CD4-positive, alpha-beta T cell (primary cell): ENCODE results near the gene CNTNAP3. TPM values are rescaled to one million over a fixed set of nuclear protein-coding genes. Genes with fewer than 3 reads are reported as not detected.
"Not testable (repeated sequence)": the region's sequence is repeated elsewhere in the genome, so short reads cannot be mapped to it uniquely, and the experiment has no call there.

ENCODE experiments used
- ATAC-seq: fragments of 200-7000 bp; cut with Tn5 transposase; one replicate; pipeline ENCODE4 v1.10.0; 2022; ENCODE audit warnings: mild to moderate bottlenecking; ENCODE audit not compliant: poor library complexity
- CTCF ChIA-PET: fragments of 350-600 bp; sonication (Branson Sonifier 250); formaldehyde crosslinking; loops from one replicate; lab custom pipeline; 2021; ENCODE audit warnings: antibody characterized with exemption, inconsistent platforms; lab: Charles Lee
- POLR2A ChIA-PET: fragments of 350-600 bp; sonication (Branson Sonifier 250); formaldehyde crosslinking; loops from one replicate; lab custom pipeline; 2021; ENCODE audit warnings: antibody characterized with exemption, inconsistent platforms; lab: Charles Lee
- DNase-seq, 14 experiments: peaks; one replicate each; pipeline ENCODE4 v3.0.0-alpha.2; 2013 to 2020; ENCODE audit warnings: mixed read lengths in 2 of 14
- H3K27ac ChIP-seq, 2 donors: one replicate each; pipeline versions ENCODE4 v1.5.1 to v1.7.0; 2013; ENCODE audit warnings: low read length in 2 of 2, low read depth in 1 of 2, mild to moderate bottlenecking in 1 of 2
- H3K27me3 ChIP-seq, 2 experiments: 1 replicate in 1 of 2; 2 replicates in 1 of 2; pipeline versions ENCODE4 v1.6.1 to v1.7.0; 2013; ENCODE audit warnings: low read length in 2 of 2, control low read depth in 1 of 2, mild to moderate bottlenecking in 1 of 2, moderate library complexity in 1 of 2; ENCODE audit not compliant: insufficient read depth in 2 of 2, control insufficient read depth in 1 of 2
- H3K36me3 ChIP-seq: one replicate; pipeline ENCODE4 v1.6.1; 2013; ENCODE audit warnings: low read length, control low read depth; ENCODE audit not compliant: insufficient read depth
- H3K4me1 ChIP-seq: one replicate; pipeline ENCODE4 v1.6.1; 2013; ENCODE audit warnings: low read length, control low read depth; ENCODE audit not compliant: insufficient read depth
- H3K4me3 ChIP-seq: one replicate; pipeline ENCODE4 v1.5.1; 2013; ENCODE audit warnings: mild to moderate bottlenecking, low read length, moderate library complexity
- H3K9me3 ChIP-seq, 2 experiments: 1 replicate in 1 of 2; 2 replicates in 1 of 2; pipeline versions ENCODE4 v1.6.1 to v1.7.0; 2013; ENCODE audit warnings: low read length in 2 of 2, mild to moderate bottlenecking in 2 of 2, control low read depth in 1 of 2, moderate library complexity in 1 of 2; ENCODE audit not compliant: control insufficient read depth in 1 of 2, insufficient read depth in 1 of 2
- H3K27ac Mint-ChIP-seq: one replicate; pipeline ENCODE4 v1.8.0; 2020; ENCODE audit warnings: mixed read lengths
- H3K27me3 Mint-ChIP-seq: one replicate; pipeline ENCODE4 v1.8.0; 2021; ENCODE audit warnings: mixed read lengths
- H3K36me3 Mint-ChIP-seq: one replicate; pipeline ENCODE4 v1.8.0; 2021; ENCODE audit warnings: low read depth, mixed read lengths
- H3K4me1 Mint-ChIP-seq: one replicate; pipeline ENCODE4 v1.8.0; 2021; ENCODE audit warnings: low read depth, mixed read lengths
- H3K4me3 Mint-ChIP-seq: one replicate; pipeline ENCODE4 v1.8.0; 2020; ENCODE audit warnings: mild to moderate bottlenecking, mixed read lengths
- H3K9me3 Mint-ChIP-seq: one replicate; pipeline ENCODE4 v1.8.0; 2020; ENCODE audit warnings: mixed read lengths
- intact Hi-C, 2 experiments: fragments of 100-400 bp; cut with DNase I in 1 of 2; cut with micrococcal nuclease in 1 of 2; formaldehyde crosslinking; loops; one replicate each; pipeline versions ENCODE4 v1.15.1 to v1.9.0; 2023 to 2025; cut with DNase I, micrococcal nuclease
- total RNA-seq, 174 experiments: library from RNA in 2 of 174; stranded (reverse) in 2 of 174; gene quantifications; one replicate each; pipeline ENCODE4 v1.2.3 and lab custom pipeline; 2021 to 2026

The CNTNAP3 gene
- total RNA-seq, 2 experiments from 2014 or later = not detected

DNA sequence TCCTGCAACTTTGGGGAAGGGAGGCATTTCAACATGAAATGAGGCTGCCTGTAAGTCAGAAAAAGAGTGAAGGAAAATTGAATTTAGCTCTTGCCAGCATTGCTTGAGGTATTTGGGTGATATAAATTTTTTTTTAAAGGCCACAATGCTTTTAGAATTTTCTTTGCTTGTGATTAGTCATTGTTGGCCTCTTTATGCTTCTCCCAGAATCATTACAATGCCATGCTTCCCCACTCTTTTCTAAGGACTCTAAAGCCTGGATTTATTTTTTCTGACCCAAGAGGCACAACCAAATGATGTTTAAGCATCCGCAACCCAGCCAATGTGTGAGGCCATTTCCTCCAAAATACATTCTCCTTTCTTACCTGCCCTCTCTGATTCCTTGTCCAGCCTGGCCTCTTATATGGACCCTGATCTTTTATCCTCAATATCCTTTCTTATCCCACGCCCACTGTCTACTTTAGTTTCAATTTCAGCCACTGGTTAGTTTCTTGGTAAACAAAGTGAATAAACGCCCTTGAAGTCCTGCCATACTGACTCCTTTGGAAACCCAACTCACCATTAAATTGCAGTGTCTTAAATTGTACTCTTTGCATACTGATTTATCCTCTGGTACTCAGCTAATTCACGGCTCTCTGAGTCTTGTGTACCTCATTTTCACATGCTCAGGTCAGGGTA, 261.9 kb downstream of the CNTNAP3 start:
- H3K36me3 ChIP-seq, H3K36me3 Mint-ChIP-seq, DNase-seq, H3K4me3 ChIP-seq, intact Hi-C loops, H3K27ac Mint-ChIP-seq, H3K4me1 ChIP-seq, POLR2A ChIA-PET, H3K27me3 Mint-ChIP-seq, H3K9me3 ChIP-seq, H3K4me1 Mint-ChIP-seq, H3K9me3 Mint-ChIP-seq, ATAC-seq, CTCF ChIA-PET, H3K4me3 Mint-ChIP-seq, H3K27me3 ChIP-seq, H3K27ac ChIP-seq: not testable (repeated sequence)

Other genes starting within 250 kb of the CNTNAP3 start
- not detected for gene SPATA31A1, start 67.5 kb upstream of the CNTNAP3 start, total RNA-seq